ENCODE data around the gene PADI2.

- TF ChIP-seq ZNF274 (IDR thresholded peaks at IDR 0.05; ENCODE audit: borderline replicate concordance, extremely low read depth, low read length) (no peak), TAF1 (IDR thresholded peaks at IDR 0.05; ENCODE audit: low read depth, low read length) (no peak)
- TF ChIP-seq, protein P1, sequence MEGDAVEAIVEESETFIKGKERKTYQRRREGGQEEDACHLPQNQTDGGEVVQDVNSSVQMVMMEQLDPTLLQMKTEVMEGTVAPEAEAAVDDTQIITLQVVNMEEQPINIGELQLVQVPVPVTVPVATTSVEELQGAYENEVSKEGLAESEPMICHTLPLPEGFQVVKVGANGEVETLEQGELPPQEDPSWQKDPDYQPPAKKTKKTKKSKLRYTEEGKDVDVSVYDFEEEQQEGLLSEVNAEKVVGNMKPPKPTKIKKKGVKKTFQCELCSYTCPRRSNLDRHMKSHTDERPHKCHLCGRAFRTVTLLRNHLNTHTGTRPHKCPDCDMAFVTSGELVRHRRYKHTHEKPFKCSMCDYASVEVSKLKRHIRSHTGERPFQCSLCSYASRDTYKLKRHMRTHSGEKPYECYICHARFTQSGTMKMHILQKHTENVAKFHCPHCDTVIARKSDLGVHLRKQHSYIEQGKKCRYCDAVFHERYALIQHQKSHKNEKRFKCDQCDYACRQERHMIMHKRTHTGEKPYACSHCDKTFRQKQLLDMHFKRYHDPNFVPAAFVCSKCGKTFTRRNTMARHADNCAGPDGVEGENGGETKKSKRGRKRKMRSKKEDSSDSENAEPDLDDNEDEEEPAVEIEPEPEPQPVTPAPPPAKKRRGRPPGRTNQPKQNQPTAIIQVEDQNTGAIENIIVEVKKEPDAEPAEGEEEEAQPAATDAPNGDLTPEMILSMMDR (IDR thresholded peaks at IDR 0.05; ENCODE audit: control extremely low read depth in 1 of 3, insufficient read depth in 1 of 3, low read depth in 1 of 3, low read length in 3 of 3): no peak
Observed at GRCh38 chr1:17095141-17095540, 24.1 kb downstream of the PADI2 start.
